ENCODE data around the gene CAST. TPM values are rescaled to one million over a fixed set of nuclear protein-coding genes. Genes with fewer than 3 reads are reported as not detected.
"Not testable (repeated sequence)": the region's sequence is repeated elsewhere in the genome, so short reads cannot be mapped to it uniquely, and the experiment has no call there.

Gene CAST
- total and polyA plus RNA-seq, 2 donors (not counting 3 experiments of a cell fraction or from before 2014, with no cell fraction given), result 33.7 to 194 TPM

- Histone ChIP-seq H3K79me2 (ENCODE audit: control insufficient read depth, insufficient read depth, low read length) (no peaks in the 10 kb centered on the region), H3K9me1 (replicated peaks; ENCODE audit: control insufficient read depth, extremely low read depth, insufficient read depth, low read length) (no peaks in the 10 kb centered on the region), H3K27ac (ENCODE audit: insufficient read depth, low read depth, low read length) (no peak overlapping the region), H3K4me2 (ENCODE audit: insufficient read depth, low read length) (no peak overlapping the region), H3K9me3 (replicated peaks; ENCODE audit: control insufficient read depth, insufficient read depth, low read length) (no peaks in the 10 kb centered on the region), H3K27me3 (ENCODE audit: control insufficient read depth in 2 of 2, insufficient read depth in 2 of 2, low read length in 2 of 2) (no peaks in the 10 kb centered on the region), H3K36me3 (ENCODE audit: control insufficient read depth in 2 of 2, extremely low read depth in 1 of 2, insufficient read depth in 2 of 2, low read length in 2 of 2) (peaks cover 3 to 7% of the 10 kb centered on the region in 2 experiments), H4K20me1 (replicated peaks; ENCODE audit: control insufficient read depth, extremely low read depth, insufficient read depth, low read length) (no peaks in the 10 kb centered on the region), H3K4me1 (ENCODE audit: control insufficient read depth, extremely low read depth, insufficient read depth, low read length) (peaks cover 2% of the 10 kb centered on the region), H2AFZ (ENCODE audit: low read depth, low read length) (no peak overlapping the region), H3K4me3 (replicated peaks in 1 of 3; ENCODE audit: insufficient read depth in 1 of 3, low read depth in 1 of 3, low read length in 3 of 3) (no peak overlapping the region), H3K9ac (replicated peaks; ENCODE audit: extremely low read depth, insufficient read depth, low read length) (no peak overlapping the region)
- no peak for TF ChIP-seq GATA2 (IDR thresholded peaks at IDR 0.05; ENCODE audit: insufficient read depth, insufficient read length, low read depth, low read length)
- no peak for TF ChIP-seq MYC (IDR thresholded peaks at IDR 0.05; ENCODE audit: low read depth, low read length)
- no peak for TF ChIP-seq JUN (IDR thresholded peaks at IDR 0.05; ENCODE audit: borderline replicate concordance, insufficient read depth, insufficient read length, low read depth)
- no peak for TF ChIP-seq FOS (IDR thresholded peaks at IDR 0.05; ENCODE audit: borderline replicate concordance, insufficient read depth, low read length)
- no peak for TF ChIP-seq EZH2 (IDR thresholded peaks at IDR 0.05; ENCODE audit: borderline replicate concordance, low read depth, low read length, severe bottlenecking)
- TF ChIP-seq MAX (IDR thresholded peaks at IDR 0.05; ENCODE audit: insufficient read depth, insufficient read length), result no peak
- TF ChIP-seq POLR2A (IDR thresholded peaks at IDR 0.05; ENCODE audit: low read depth, low read length), result no peak
- no peak for TF ChIP-seq CTCF (IDR thresholded peaks at IDR 0.05; ENCODE audit: extremely low read depth in 1 of 2, insufficient read depth in 1 of 2, low read depth in 1 of 2, low read length in 2 of 2)
- TF ChIP-seq POLR2AphosphoS5 (IDR thresholded peaks at IDR 0.05; ENCODE audit: insufficient read depth, low read depth, low read length), result no peak
- intact Hi-C loops (cut with micrococcal nuclease) (no loop called here), dilution Hi-C loops (cut with MboI; ENCODE audit: extremely low pct_ligation_motif_present, low sequenced_read_pairs) (no loop called here)
- no peak for FAIRE-seq
- no peak for DNase-seq (ENCODE audit: low read depth, low spot score)
- BruUV-seq (replicated peaks), result no TSS peak
- ChIA-PET POLR2A (no interaction called here), CTCF (no interaction called here)
These were observed 134.3 kb downstream of the CAST start for GRCh38 chr5:96796434-96796833.

GRCh38 chr5:96801718-96802117, 139.5 kb downstream of the CAST start:
- FAIRE-seq; H3K4me3 ChIP-seq (replicated peaks in 1 of 3; ENCODE audit: insufficient read depth in 1 of 3, low read depth in 1 of 3, low read length in 3 of 3); H3K79me2 ChIP-seq (ENCODE audit: control insufficient read depth, insufficient read depth, low read length); H3K27me3 ChIP-seq (ENCODE audit: control insufficient read depth in 2 of 2, insufficient read depth in 2 of 2, low read length in 2 of 2); H3K4me2 ChIP-seq (ENCODE audit: insufficient read depth, low read length); H3K36me3 ChIP-seq (ENCODE audit: control insufficient read depth in 2 of 2, extremely low read depth in 1 of 2, insufficient read depth in 2 of 2, low read length in 2 of 2); H3K27ac ChIP-seq (ENCODE audit: insufficient read depth, low read depth, low read length); H2AFZ ChIP-seq (ENCODE audit: low read depth, low read length); dilution Hi-C loops (cut with MboI; ENCODE audit: extremely low pct_ligation_motif_present, low sequenced_read_pairs); DNase-seq (ENCODE audit: low read depth, low spot score); H3K9ac ChIP-seq (replicated peaks; ENCODE audit: extremely low read depth, insufficient read depth, low read length); H3K4me1 ChIP-seq (ENCODE audit: control insufficient read depth, extremely low read depth, insufficient read depth, low read length); H3K9me1 ChIP-seq (replicated peaks; ENCODE audit: control insufficient read depth, extremely low read depth, insufficient read depth, low read length); H4K20me1 ChIP-seq (replicated peaks; ENCODE audit: control insufficient read depth, extremely low read depth, insufficient read depth, low read length); intact Hi-C loops (cut with micrococcal nuclease); BruUV-seq (replicated peaks); H3K9me3 ChIP-seq (replicated peaks; ENCODE audit: control insufficient read depth, insufficient read depth, low read length): not testable (repeated sequence)
- POLR2A ChIA-PET, result interaction anchor here (0.7 kb wide), 1 partner anchor 459 kb away, joined by 4 read pairs; no protein-coding TSS in a partner anchor
- CTCF ChIA-PET, result interaction anchor here (0.6 kb wide), 1 partner anchor 723 kb away, joined by 3 read pairs; no protein-coding TSS in a partner anchor

Data from endothelial cell of umbilical vein (primary cell).